HG03342 (cell line): ENCODE data around the gene FRMPD1.

ENCODE experiments used
- ATAC-seq: cut with Tn5 transposase; IDR thresholded peaks from one replicate; pipeline ENCODE4 v1.9.1; 2021; ENCODE audit warnings: mild to moderate bottlenecking, moderate library complexity; ENCODE audit not compliant: unreplicated experiment

Gene FRMPD1

GRCh38 chr9:37632479-37632878, 18.3 kb upstream of the FRMPD1 start:
- ATAC-seq: no peak

- no peak for ATAC-seq
Observed at GRCh38 chr9:37635808-37636207, 14.9 kb upstream of the FRMPD1 start.

GRCh38 chr9:37636511-37637448, 14.0 kb upstream of the FRMPD1 start:
- ATAC-seq: no peak

- ATAC-seq: no peak
Observed at GRCh38 chr9:37639109-37639762, 11.5 kb upstream of the FRMPD1 start.

- no peak for ATAC-seq
Observed at GRCh38 chr9:37639841-37640240, 10.9 kb upstream of the FRMPD1 start.

GRCh38 chr9:37640246-37640645, 10.5 kb upstream of the FRMPD1 start:
- no peak for ATAC-seq

- no peak for ATAC-seq
Observed at GRCh38 chr9:37641331-37641730, 9.4 kb upstream of the FRMPD1 start.

GRCh38 chr9:37643214-37643613, 7.5 kb upstream of the FRMPD1 start:
- no peak for ATAC-seq

GRCh38 chr9:37645903-37646506, 4.7 kb upstream of the FRMPD1 start:
- no peak for ATAC-seq

GRCh38 chr9:37650299-37650872, 368 bp upstream of the FRMPD1 start:
- ATAC-seq: no peak

- ATAC-seq: no peak
Observed at GRCh38 chr9:37652261-37652660, 1.5 kb downstream of the FRMPD1 start.

GRCh38 chr9:37653385-37653784, 2.6 kb downstream of the FRMPD1 start:
- no peak for ATAC-seq

- no peak for ATAC-seq
Observed at GRCh38 chr9:37656936-37657335, 6.2 kb downstream of the FRMPD1 start.

GRCh38 chr9:37660691-37661090, 9.9 kb downstream of the FRMPD1 start:
- no peak for ATAC-seq

- ATAC-seq: no peak
Observed at GRCh38 chr9:37663926-37664325, 13.2 kb downstream of the FRMPD1 start.

GRCh38 chr9:37667706-37668105, 17.0 kb downstream of the FRMPD1 start:
- no peak for ATAC-seq

- ATAC-seq: no peak
Observed at GRCh38 chr9:37668116-37668601, 17.4 kb downstream of the FRMPD1 start.

- ATAC-seq: no peak
Observed at GRCh38 chr9:37669232-37669631, 18.5 kb downstream of the FRMPD1 start.

GRCh38 chr9:37675661-37676060, 24.9 kb downstream of the FRMPD1 start:
- ATAC-seq: no peak

GRCh38 chr9:37676411-37676830, 25.7 kb downstream of the FRMPD1 start:
- no peak for ATAC-seq

GRCh38 chr9:37677435-37677834, 26.7 kb downstream of the FRMPD1 start:
- ATAC-seq: no peak
